Trophoblast cell (in vitro differentiated cells and primary cell): ENCODE measurements around the gene MAPK13.

Experiments
- DNase-seq, 2 donors: peaks; one replicate each; pipeline ENCODE4 v3.0.0-alpha.2; 2016
- H2AFZ ChIP-seq: 2 replicates; pipeline ENCODE4 v1.6.1; 2013; ENCODE audit warnings: low read length, moderate library complexity, mild to moderate bottlenecking; ENCODE audit not compliant: insufficient read depth, poor library complexity
- H2AK5ac ChIP-seq: 2 replicates; pipeline ENCODE4 v1.6.1; 2013; ENCODE audit warnings: mild to moderate bottlenecking, low read length
- H2BK120ac ChIP-seq: 2 replicates; pipeline ENCODE4 v1.6.1; 2013; ENCODE audit warnings: low read length, mild to moderate bottlenecking, moderate library complexity; ENCODE audit not compliant: insufficient read depth, poor library complexity
- H2BK12ac ChIP-seq: 2 replicates; pipeline ENCODE4 v1.6.1; 2013; ENCODE audit warnings: mild to moderate bottlenecking, low read length, moderate library complexity
- H2BK5ac ChIP-seq: 2 replicates; pipeline ENCODE4 v1.6.1; 2013; ENCODE audit warnings: low read length, low read depth, moderate library complexity, mild to moderate bottlenecking; ENCODE audit not compliant: poor library complexity
- H3K14ac ChIP-seq: 2 replicates; pipeline ENCODE4 v1.6.1; 2013; ENCODE audit warnings: mild to moderate bottlenecking, low read length
- H3K18ac ChIP-seq: 2 replicates; pipeline ENCODE4 v1.6.1; 2013; ENCODE audit warnings: mild to moderate bottlenecking, low read length
- H3K23ac ChIP-seq: 2 replicates; pipeline ENCODE4 v1.6.1; 2013; ENCODE audit warnings: low read length
- H3K27ac ChIP-seq: 2 replicates; pipeline ENCODE4 v1.5.1; 2013; ENCODE audit warnings: low read depth, mild to moderate bottlenecking, inconsistent platforms, low read length, moderate library complexity
- H3K27me3 ChIP-seq: 2 replicates; pipeline ENCODE4 v1.6.1; 2013; ENCODE audit warnings: inconsistent platforms, mild to moderate bottlenecking, low read length, moderate library complexity; ENCODE audit not compliant: insufficient read depth
- H3K36me3 ChIP-seq, 2 experiments: 1 replicate in 1 of 2; 2 replicates in 1 of 2; pipeline ENCODE4 v1.6.1; 2013; ENCODE audit warnings: low read length in 2 of 2, mild to moderate bottlenecking in 2 of 2, moderate library complexity in 1 of 2; ENCODE audit not compliant: insufficient read depth in 2 of 2, control insufficient read depth in 1 of 2
- H3K4ac ChIP-seq: 2 replicates; pipeline ENCODE4 v1.6.1; 2013; ENCODE audit warnings: low read depth, mild to moderate bottlenecking, low read length, moderate library complexity
- H3K4me1 ChIP-seq, 2 experiments: 1 replicate in 1 of 2; 2 replicates in 1 of 2; pipeline ENCODE4 v1.6.1; 2013; ENCODE audit warnings: low read length in 2 of 2, mild to moderate bottlenecking in 2 of 2, moderate library complexity in 1 of 2; ENCODE audit not compliant: insufficient read depth in 2 of 2, control insufficient read depth in 1 of 2
- H3K4me2 ChIP-seq: 2 replicates; pipeline ENCODE4 v1.6.1; 2013; ENCODE audit warnings: inconsistent platforms, mild to moderate bottlenecking, low read length, moderate library complexity
- H3K4me3 ChIP-seq: 2 replicates; pipeline ENCODE4 v1.5.1; 2013; ENCODE audit warnings: mild to moderate bottlenecking, low read depth, low read length, inconsistent platforms
- H3K79me1 ChIP-seq: one replicate; pipeline ENCODE4 v1.6.1; 2013; ENCODE audit warnings: low read length
- H3K79me2 ChIP-seq: 2 replicates; pipeline ENCODE4 v1.6.1; 2013; ENCODE audit warnings: low read length, mild to moderate bottlenecking; ENCODE audit not compliant: control insufficient read depth, insufficient read depth, poor library complexity
- H3K9ac ChIP-seq: 2 replicates; pipeline ENCODE4 v1.6.1; 2013; ENCODE audit warnings: mild to moderate bottlenecking, low read length
- H3K9me3 ChIP-seq: 2 replicates; pipeline ENCODE4 v1.6.1; 2013; ENCODE audit warnings: low read depth, mild to moderate bottlenecking, control low read depth, inconsistent platforms, low read length; ENCODE audit not compliant: insufficient read depth
- H4K12ac ChIP-seq: 2 replicates; pipeline ENCODE4 v1.6.1; 2013; ENCODE audit warnings: low read depth, mild to moderate bottlenecking, low read length, moderate library complexity
- H4K8ac ChIP-seq: 2 replicates; pipeline ENCODE4 v1.6.1; 2013; ENCODE audit warnings: low read depth, mild to moderate bottlenecking, low read length, moderate library complexity
- H4K91ac ChIP-seq: one replicate; pipeline ENCODE4 v1.6.1; 2013; ENCODE audit warnings: low read depth, mild to moderate bottlenecking, low read length, moderate library complexity
- WGBS: extraction: QIAGEN DNeasy Blood & Tissue Kit; methylation state at CpG from one replicate; pipeline ENCODE4 v1.1.7; 2013; ENCODE audit warnings: missing lambda C conversion rate; ENCODE audit not compliant: insufficient read length, insufficient coverage; ENCODE audit errors: extremely low coverage; 5-methylcytosine and 5-hydroxymethylcytosine counted together

MAPK13 gene

GRCh38 chr6:36110863-36111262 lies 19.4 kb upstream of the MAPK13 start:
- H4K91ac ChIP-seq: no peak overlapping the region
- no peaks in the 10 kb centered on the region for H3K27me3 ChIP-seq
- H2BK5ac ChIP-seq: no peak overlapping the region
- H4K8ac ChIP-seq: no peak overlapping the region
- no peak overlapping the region for H3K18ac ChIP-seq
- H3K4me1 ChIP-seq: no peaks in the 10 kb centered on the region
- peaks cover 2% of the 10 kb centered on the region for H3K9me3 ChIP-seq
- peaks cover 11 to 18% of the 10 kb centered on the region in 2 experiments for H3K36me3 ChIP-seq
- H3K9ac ChIP-seq: no peak overlapping the region
- H3K27ac ChIP-seq: no peak overlapping the region
- H3K79me2 ChIP-seq: no peaks in the 10 kb centered on the region
- peak in 1 of 2 donors; percentile 23 for DNase-seq
- no peak overlapping the region for H3K4me3 ChIP-seq
- no peaks in the 10 kb centered on the region for H3K79me1 ChIP-seq
- H3K14ac ChIP-seq: no peak overlapping the region
- no peak overlapping the region for H3K4ac ChIP-seq
- H2BK120ac ChIP-seq: no peak overlapping the region
- no peak overlapping the region for H4K12ac ChIP-seq
- no peak overlapping the region for H3K4me2 ChIP-seq
- no peak overlapping the region for H2AK5ac ChIP-seq
- no peak overlapping the region for H2AFZ ChIP-seq
- no peak overlapping the region for H3K23ac ChIP-seq
- no CpG with 5 or more reads among the region's 4 CpGs for WGBS
- no peak overlapping the region for H2BK12ac ChIP-seq

DNA sequence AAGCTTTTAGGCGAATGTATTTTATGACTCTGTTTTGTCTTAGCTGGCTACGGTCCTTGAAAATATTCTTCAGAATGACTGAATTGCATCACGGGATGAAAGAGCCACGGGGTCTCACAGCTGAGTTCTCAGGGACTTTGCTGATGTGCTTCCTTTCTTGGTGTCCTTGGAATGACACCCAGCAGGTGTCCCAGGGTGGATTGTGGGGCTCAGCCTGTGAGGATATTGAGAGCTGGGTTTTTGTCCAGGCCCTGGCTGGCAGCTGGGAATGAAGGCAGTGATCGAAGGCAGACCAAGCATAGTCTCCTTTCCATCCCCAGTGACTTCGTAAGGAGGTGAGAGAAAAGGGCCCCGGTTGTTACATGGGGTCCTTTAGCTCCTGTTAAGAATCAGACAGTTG lies 18.8 kb upstream of the MAPK13 start:
- H3K27ac ChIP-seq: no peak overlapping the region
- no peak overlapping the region for H2BK12ac ChIP-seq
- no peak overlapping the region for H2AK5ac ChIP-seq
- no peak overlapping the region for H4K91ac ChIP-seq
- H3K4me1 ChIP-seq: no peaks in the 10 kb centered on the region
- H3K23ac ChIP-seq: no peak overlapping the region
- no peak overlapping the region for H2AFZ ChIP-seq
- no peaks in the 10 kb centered on the region for H3K79me1 ChIP-seq
- no peak overlapping the region for H3K4me2 ChIP-seq
- H4K8ac ChIP-seq: no peak overlapping the region
- no peak overlapping the region for H3K4ac ChIP-seq
- peak in 1 of 2 donors; percentile 29 for DNase-seq
- no peaks in the 10 kb centered on the region for H3K27me3 ChIP-seq
- H3K79me2 ChIP-seq: no peaks in the 10 kb centered on the region
- no peak overlapping the region for H2BK5ac ChIP-seq
- no peak overlapping the region for H3K14ac ChIP-seq
- H3K4me3 ChIP-seq: no peak overlapping the region
- no peak overlapping the region for H3K9ac ChIP-seq
- no peak overlapping the region for H3K18ac ChIP-seq
- WGBS: no CpG with 5 or more reads among the region's 7 CpGs
- no peak overlapping the region for H2BK120ac ChIP-seq
- no peak overlapping the region for H4K12ac ChIP-seq
- H3K9me3 ChIP-seq: peaks cover 2% of the 10 kb centered on the region
- H3K36me3 ChIP-seq: peaks cover 11 to 18% of the 10 kb centered on the region in 2 experiments

GRCh38 chr6:36113049-36113448 lies 17.3 kb upstream of the MAPK13 start:
- no peak overlapping the region for H3K4me2 ChIP-seq
- no peak overlapping the region for H2BK5ac ChIP-seq
- no peak overlapping the region for H2AFZ ChIP-seq
- no peak overlapping the region for H4K12ac ChIP-seq
- no peak overlapping the region for H2BK120ac ChIP-seq
- no peak overlapping the region for H3K4me3 ChIP-seq
- DNase-seq: peak; percentile 63 to 71
- no peak overlapping the region for H4K8ac ChIP-seq
- H4K91ac ChIP-seq: no peak overlapping the region
- H3K79me2 ChIP-seq: no peaks in the 10 kb centered on the region
- no peaks in the 10 kb centered on the region for H3K79me1 ChIP-seq
- H3K14ac ChIP-seq: no peak overlapping the region
- H3K36me3 ChIP-seq: peaks cover 11 to 15% of the 10 kb centered on the region in 2 experiments
- H3K4ac ChIP-seq: no peak overlapping the region
- H3K18ac ChIP-seq: no peak overlapping the region
- H3K23ac ChIP-seq: no peak overlapping the region
- no peaks in the 10 kb centered on the region for H3K4me1 ChIP-seq
- H3K27me3 ChIP-seq: no peaks in the 10 kb centered on the region
- H2BK12ac ChIP-seq: no peak overlapping the region
- H2AK5ac ChIP-seq: no peak overlapping the region
- H3K27ac ChIP-seq: no peak overlapping the region
- peaks cover 2% of the 10 kb centered on the region for H3K9me3 ChIP-seq
- no peak overlapping the region for H3K9ac ChIP-seq

- Histone ChIP-seq H2BK120ac (no peak overlapping the region), H3K4me2 (no peak overlapping the region), H2AK5ac (no peak overlapping the region), H3K9me3 (peaks cover 2% of the 10 kb centered on the region), H4K12ac (no peak overlapping the region), H3K4me3 (no peak overlapping the region), H2BK12ac (no peak overlapping the region), H3K79me2 (no peaks in the 10 kb centered on the region), H3K14ac (no peak overlapping the region), H3K4ac (no peak overlapping the region), H4K8ac (no peak overlapping the region), H3K9ac (no peak overlapping the region), H2AFZ (no peak overlapping the region), H3K79me1 (no peaks in the 10 kb centered on the region), H3K18ac (no peak overlapping the region), H4K91ac (no peak overlapping the region), H3K27ac (no peak overlapping the region), H3K36me3 (peaks cover 6 to 8% of the 10 kb centered on the region in 2 experiments), H3K27me3 (no peaks in the 10 kb centered on the region), H3K23ac (no peak overlapping the region), H3K4me1 (no peaks in the 10 kb centered on the region), H2BK5ac (no peak overlapping the region)
- no CpG with 5 or more reads among the region's 2 CpGs for WGBS
- no peak for DNase-seq
These were observed 16.6 kb upstream of the MAPK13 start for GRCh38 chr6:36113703-36114102.
